Activated CD4-positive, alpha-beta T cell treated with anti-CD3 and anti-CD28 coated beads, Interleukin-2, amount 10 ng/mL, durations not matched to agents 24 days and 14 days (primary cell): ENCODE results near the gene HSPA14. TPM values are rescaled to one million over a fixed set of nuclear protein-coding genes. Genes with fewer than 3 reads are reported as not detected.
"Not testable (repeated sequence)": the region's sequence is repeated elsewhere in the genome, so short reads cannot be mapped to it uniquely, and the experiment has no call there.

ENCODE experiments used
- DNase-seq: peaks from one replicate; pipeline ENCODE4 v3.0.0; 2022
- H3K27ac Mint-ChIP-seq: one replicate; pipeline ENCODE4 v1.8.0; 2022; ENCODE audit warnings: mild to moderate bottlenecking, mixed read lengths
- H3K27me3 Mint-ChIP-seq: one replicate; pipeline ENCODE4 v1.8.0; 2022; ENCODE audit warnings: mixed read lengths
- H3K36me3 Mint-ChIP-seq: one replicate; pipeline ENCODE4 v1.8.0; 2022; ENCODE audit warnings: low read depth, mild to moderate bottlenecking, mixed read lengths
- H3K4me1 Mint-ChIP-seq: one replicate; pipeline ENCODE4 v1.8.0; 2021; ENCODE audit warnings: mixed read lengths
- H3K4me3 Mint-ChIP-seq: one replicate; pipeline ENCODE4 v1.8.0; 2022; ENCODE audit warnings: mild to moderate bottlenecking, moderate library complexity, mixed read lengths
- H3K9me3 Mint-ChIP-seq: one replicate; pipeline ENCODE4 v1.8.0; 2021; ENCODE audit warnings: mixed read lengths
- intact Hi-C: fragments of 100-400 bp; cut with micrococcal nuclease; formaldehyde crosslinking; loops from one replicate; pipeline ENCODE4 v1.15.1; 2023
- total RNA-seq: library from RNA; stranded (reverse); gene quantifications from 2 replicates; pipeline ENCODE4 v1.2.3, GENCODE V29; 2022

HSPA14 gene
- total RNA-seq, 1 donor from 2014 or later = 42.0 TPM

DNA sequence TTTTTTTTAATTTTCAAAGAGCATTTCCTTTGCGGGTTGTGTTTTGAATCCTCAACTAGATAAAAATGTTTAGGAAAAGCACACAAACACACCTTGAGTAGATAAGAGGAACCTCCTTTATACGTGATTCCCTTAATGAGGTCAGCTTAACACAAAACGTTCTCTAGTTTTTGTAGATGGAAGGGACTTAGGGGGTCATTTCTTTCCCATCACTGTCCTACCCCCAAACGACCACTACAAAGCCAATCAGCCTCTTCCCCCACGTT, 41.8 kb downstream of the HSPA14 start:
- intact Hi-C loops = loop anchor here (2.0 to 10.0 kb wide), 3 partner anchors 233 to 1095 kb away; partner anchors contain the start of gene NMT2
- peaks cover 18% of the 10 kb centered on the region for H3K36me3 Mint-ChIP-seq
- no peak for DNase-seq
- no peaks in the 10 kb centered on the region for H3K9me3 Mint-ChIP-seq
- no peaks in the 10 kb centered on the region for H3K27me3 Mint-ChIP-seq
- H3K4me1 Mint-ChIP-seq = peaks cover 30% of the 10 kb centered on the region
- H3K4me3 Mint-ChIP-seq = peak overlapping the region; percentile 96
- peak overlapping the region; percentile 92 for H3K27ac Mint-ChIP-seq

DNA sequence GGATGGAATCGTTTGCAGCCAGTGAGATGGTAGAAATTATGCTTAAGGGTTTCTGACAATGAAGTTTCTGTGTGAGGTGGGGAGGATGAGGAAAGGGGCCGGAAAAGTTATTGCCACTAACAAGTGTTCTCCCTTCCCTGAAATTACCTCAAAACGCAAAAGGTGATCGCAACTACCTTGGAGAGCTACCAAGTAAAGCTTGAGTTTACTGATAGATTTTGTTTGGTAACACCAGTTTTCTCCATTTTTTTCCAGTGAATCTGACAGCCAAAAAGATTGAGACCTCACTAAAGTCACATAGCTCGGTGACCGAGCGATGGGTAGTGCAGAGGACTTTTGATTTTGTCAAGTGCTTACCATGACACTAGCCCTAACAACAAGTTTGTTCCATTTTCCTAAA, 42.1 kb downstream of the HSPA14 start:
- no peaks in the 10 kb centered on the region for H3K9me3 Mint-ChIP-seq
- intact Hi-C loops = no loop called here
- H3K4me1 Mint-ChIP-seq = peaks cover 30% of the 10 kb centered on the region
- no peaks in the 10 kb centered on the region for H3K27me3 Mint-ChIP-seq
- peak overlapping the region; percentile 92 for H3K27ac Mint-ChIP-seq
- peak overlapping the region; percentile 96 for H3K4me3 Mint-ChIP-seq
- H3K36me3 Mint-ChIP-seq = peaks cover 18% of the 10 kb centered on the region
- no peak for DNase-seq

DNA sequence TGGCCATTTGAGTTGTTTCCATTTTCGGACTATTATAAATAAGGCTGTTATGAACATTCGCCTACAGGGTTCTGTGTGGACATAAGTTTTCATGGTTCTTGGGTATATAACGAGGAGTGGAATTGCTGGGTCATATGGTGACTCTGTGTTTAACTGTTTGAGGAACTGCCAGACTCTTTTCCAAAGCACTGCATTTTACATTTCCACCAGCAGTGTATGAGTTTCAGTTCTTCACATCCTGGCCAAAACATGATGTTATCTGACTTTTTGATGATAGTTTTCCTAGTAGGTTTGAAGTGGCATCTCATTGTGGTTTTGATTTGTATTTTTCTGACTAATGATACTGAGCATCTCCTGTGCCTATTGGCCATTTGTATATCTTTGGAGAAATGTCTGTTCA, 46.0 kb downstream of the HSPA14 start:
- no peak for DNase-seq
- peaks cover 23% of the 10 kb centered on the region for H3K4me1 Mint-ChIP-seq
- no peaks in the 10 kb centered on the region for H3K9me3 Mint-ChIP-seq
- no peak overlapping the region for H3K27ac Mint-ChIP-seq
- intact Hi-C loops = no loop called here
- no peak overlapping the region for H3K4me3 Mint-ChIP-seq
- no peaks in the 10 kb centered on the region for H3K27me3 Mint-ChIP-seq
- peaks cover 15% of the 10 kb centered on the region for H3K36me3 Mint-ChIP-seq

DNA sequence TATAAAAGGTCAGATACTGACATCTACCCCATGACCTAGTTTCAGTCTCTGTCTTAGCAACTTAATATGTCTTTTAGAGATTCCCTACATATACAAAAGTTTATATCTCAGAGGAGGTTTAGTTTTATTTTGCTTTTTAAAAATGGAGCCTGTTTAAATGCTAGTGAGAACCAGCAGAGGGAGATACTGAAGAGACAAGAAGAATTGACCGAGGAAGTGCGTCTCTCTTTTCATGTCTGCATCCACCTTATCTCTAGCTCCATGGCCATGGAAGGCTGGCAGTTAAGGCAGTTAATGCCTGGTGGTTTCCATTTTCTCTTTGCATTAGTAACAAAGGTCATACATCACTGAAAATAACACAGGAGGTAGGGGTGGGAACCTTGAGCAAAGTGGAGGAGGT, 51.2 kb downstream of the HSPA14 start:
- intact Hi-C loops = no loop called here
- peak overlapping the region; percentile 7 for H3K4me3 Mint-ChIP-seq
- no peak for DNase-seq
- no peaks in the 10 kb centered on the region for H3K27me3 Mint-ChIP-seq
- H3K36me3 Mint-ChIP-seq = peaks cover 17% of the 10 kb centered on the region
- H3K27ac Mint-ChIP-seq = peak overlapping the region; percentile 63
- no peaks in the 10 kb centered on the region for H3K9me3 Mint-ChIP-seq
- H3K4me1 Mint-ChIP-seq = peaks cover 20% of the 10 kb centered on the region

DNA sequence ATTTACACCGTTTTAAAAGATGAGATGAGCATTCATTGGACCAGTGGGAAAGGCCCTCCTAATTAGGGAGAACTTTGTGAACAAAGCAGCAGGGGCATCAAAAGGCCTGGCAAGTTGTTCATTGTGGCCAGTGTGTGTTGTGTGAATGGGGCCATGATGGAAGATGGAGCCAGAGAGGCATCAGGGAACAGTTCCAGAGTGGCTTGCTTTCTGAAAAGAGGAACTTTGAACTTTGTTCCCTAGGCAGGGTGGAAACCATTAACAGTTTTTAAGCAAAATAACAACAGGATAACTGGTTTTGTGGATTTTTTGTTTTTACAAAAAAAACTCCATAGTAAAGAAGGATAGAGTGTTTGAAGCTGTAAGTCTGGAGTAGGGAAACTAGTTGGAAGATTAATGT, 53.0 kb downstream of the HSPA14 start:
- H3K4me3 Mint-ChIP-seq = no peak overlapping the region
- H3K4me1 Mint-ChIP-seq = peaks cover 20% of the 10 kb centered on the region
- no peaks in the 10 kb centered on the region for H3K27me3 Mint-ChIP-seq
- H3K9me3 Mint-ChIP-seq = no peaks in the 10 kb centered on the region
- H3K27ac Mint-ChIP-seq = peak overlapping the region; percentile 21
- intact Hi-C loops = no loop called here
- no peak for DNase-seq
- H3K36me3 Mint-ChIP-seq = peaks cover 21% of the 10 kb centered on the region

DNA sequence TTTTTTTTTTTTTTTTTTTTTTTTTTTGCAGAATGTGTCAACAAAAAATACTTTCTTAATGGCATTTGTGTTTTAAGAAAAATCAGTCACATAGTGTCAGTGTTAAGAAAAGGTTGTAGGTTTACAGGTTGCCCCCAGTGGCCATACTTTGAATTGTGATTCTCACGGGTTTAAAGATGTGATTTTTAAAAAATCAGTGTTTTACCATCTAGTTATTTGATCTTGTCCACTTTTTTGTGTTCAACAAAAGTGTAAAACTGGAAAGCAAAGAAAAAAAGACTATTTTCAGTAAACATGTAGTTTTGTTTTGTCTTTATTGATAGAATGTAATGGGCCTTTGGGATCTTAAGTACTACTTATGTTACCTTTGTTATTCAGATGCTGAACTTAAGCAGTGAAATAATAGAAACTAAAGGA, 66.2 kb downstream of the HSPA14 start:
- H3K27ac Mint-ChIP-seq = no peak overlapping the region
- peaks cover 6% of the 10 kb centered on the region for H3K4me1 Mint-ChIP-seq
- H3K9me3 Mint-ChIP-seq = peaks cover 3% of the 10 kb centered on the region
- DNase-seq = peak; percentile 76
- peaks cover 54% of the 10 kb centered on the region for H3K36me3 Mint-ChIP-seq
- no peaks in the 10 kb centered on the region for H3K27me3 Mint-ChIP-seq
- H3K4me3 Mint-ChIP-seq = no peak overlapping the region
- intact Hi-C loops = loop anchor here (10.0 kb wide), 1 partner anchor 410 kb away; no protein-coding TSS in a partner anchor

DNA sequence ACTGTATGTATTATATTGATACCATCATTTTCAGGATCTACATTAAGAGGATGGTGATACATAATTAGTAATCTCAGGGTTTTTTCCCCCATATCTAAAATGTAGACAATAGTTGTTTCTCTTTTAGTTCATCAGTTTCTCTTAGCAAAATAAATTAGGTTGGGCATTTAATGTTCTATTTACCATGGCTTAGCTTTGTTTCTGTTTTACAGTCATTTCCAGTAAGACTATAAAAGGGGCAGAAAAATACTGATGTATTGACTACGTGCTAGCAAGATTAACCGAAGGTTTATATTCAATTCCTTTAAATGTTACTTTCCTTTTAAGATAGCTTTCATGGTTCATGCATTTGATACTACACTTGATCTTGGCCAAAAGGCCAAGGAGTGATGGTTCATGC, 66.8 kb downstream of the HSPA14 start:
- intact Hi-C loops = loop anchor here (10.0 kb wide), 1 partner anchor 410 kb away; no protein-coding TSS in a partner anchor
- Mint-ChIP-seq H3K27ac (no peak overlapping the region), H3K4me3 (no peak overlapping the region), H3K27me3 (no peaks in the 10 kb centered on the region), H3K9me3 (peaks cover 3% of the 10 kb centered on the region), H3K4me1 (peaks cover 6% of the 10 kb centered on the region), H3K36me3 (peaks cover 52% of the 10 kb centered on the region)
- DNase-seq = no peak

DNA sequence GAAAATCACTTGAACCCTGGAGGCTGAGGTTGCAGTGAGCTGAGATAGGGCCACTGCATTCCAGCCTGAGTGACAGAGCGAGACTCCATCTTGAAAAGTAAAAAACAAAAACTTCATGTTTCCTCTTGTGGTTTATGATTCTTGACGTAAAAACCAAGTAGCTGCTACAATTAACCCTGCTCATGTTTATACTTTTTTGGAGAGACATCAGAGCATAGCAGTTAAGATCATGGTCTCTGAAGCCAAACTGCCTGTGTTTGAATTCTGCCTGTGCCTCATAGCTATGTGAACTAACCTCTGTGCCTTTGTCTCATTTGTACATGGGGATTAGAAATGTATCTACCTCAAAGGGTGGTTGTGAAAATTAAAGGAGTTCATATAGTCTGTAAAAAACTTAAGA, 67.8 kb downstream of the HSPA14 start:
- intact Hi-C loops = loop anchor here (10.0 kb wide), 1 partner anchor 411 kb away; no protein-coding TSS in a partner anchor
- H3K27ac Mint-ChIP-seq = no peak overlapping the region
- no peak for DNase-seq
- no peak overlapping the region for H3K4me3 Mint-ChIP-seq
- peaks cover 3% of the 10 kb centered on the region for H3K9me3 Mint-ChIP-seq
- H3K4me1 Mint-ChIP-seq = peaks cover 6% of the 10 kb centered on the region
- peaks cover 60% of the 10 kb centered on the region for H3K36me3 Mint-ChIP-seq
- H3K27me3 Mint-ChIP-seq = no peaks in the 10 kb centered on the region

DNA sequence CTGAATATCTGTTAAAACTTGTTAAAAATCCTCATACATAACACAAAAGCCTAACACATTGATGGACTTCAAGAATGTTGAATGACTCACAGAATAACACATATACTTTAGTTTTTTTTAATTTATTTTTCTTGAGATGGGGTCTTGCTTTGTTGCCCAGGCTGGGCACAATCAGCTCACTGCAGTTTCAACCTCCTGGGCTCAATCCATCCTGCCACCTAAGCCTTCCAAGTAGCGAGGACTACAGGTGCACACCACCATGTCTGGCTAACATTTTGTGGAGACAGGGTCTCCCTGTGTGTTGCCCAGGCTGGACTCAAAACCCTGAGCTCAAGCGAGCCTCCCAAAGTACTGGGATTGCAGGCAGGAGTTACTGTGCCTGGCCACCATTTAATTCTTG, 68.7 kb downstream of the HSPA14 start:
- no peak overlapping the region for H3K27ac Mint-ChIP-seq
- DNase-seq = no peak
- intact Hi-C loops = loop anchor here (10.0 kb wide), 1 partner anchor 412 kb away; no protein-coding TSS in a partner anchor
- H3K9me3 Mint-ChIP-seq = peaks cover 9% of the 10 kb centered on the region
- H3K27me3 Mint-ChIP-seq = no peaks in the 10 kb centered on the region
- H3K4me3 Mint-ChIP-seq = no peak overlapping the region
- H3K4me1 Mint-ChIP-seq = peaks cover 11% of the 10 kb centered on the region
- H3K36me3 Mint-ChIP-seq = peaks cover 66% of the 10 kb centered on the region

DNA sequence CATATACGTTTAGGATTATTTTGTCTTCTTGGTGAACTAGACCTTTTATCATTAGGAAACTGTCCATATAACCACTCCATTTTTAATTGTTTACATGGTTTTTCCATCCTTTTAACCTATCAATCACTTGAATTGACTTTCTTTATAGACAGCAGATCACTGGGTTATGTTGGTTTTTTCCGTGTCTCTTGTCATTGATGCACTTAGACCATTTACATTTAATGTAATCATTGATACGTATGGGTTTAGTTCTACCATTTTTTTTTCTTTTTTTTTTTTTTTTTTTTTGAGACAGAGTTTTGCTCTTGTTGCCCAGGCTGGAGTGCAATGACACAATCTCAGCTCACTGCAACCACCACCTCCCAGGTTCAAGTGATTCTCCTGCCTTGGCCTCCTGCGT, 69.5 kb downstream of the HSPA14 start:
- not testable (repeated sequence) for H3K27me3 Mint-ChIP-seq, H3K9me3 Mint-ChIP-seq, H3K4me3 Mint-ChIP-seq, H3K27ac Mint-ChIP-seq, DNase-seq
- intact Hi-C loops = loop anchor here (10.0 kb wide), 1 partner anchor 413 kb away; no protein-coding TSS in a partner anchor
- Mint-ChIP-seq H3K36me3 (peaks cover 71% of the 10 kb centered on the region), H3K4me1 (peaks cover 11% of the 10 kb centered on the region)

DNA sequence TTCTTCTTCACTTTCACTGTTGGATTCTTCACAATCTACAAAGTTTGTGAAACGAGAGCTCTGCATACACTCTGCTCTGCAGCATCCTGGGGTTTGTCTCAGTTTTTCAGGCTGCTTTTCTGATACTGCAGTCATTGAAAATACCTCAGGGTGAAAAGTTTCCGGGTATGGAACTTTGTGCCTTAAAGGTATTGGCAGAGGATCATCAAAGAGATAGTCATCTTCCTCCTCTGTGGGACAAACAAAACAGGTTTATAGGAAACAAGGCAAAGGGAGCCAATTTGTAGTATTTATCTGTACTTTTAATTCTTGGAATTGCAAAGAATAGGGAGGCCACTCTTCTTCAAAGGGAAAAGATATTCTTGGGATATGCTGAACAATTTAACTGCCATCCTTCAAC, 71.0 kb downstream of the HSPA14 start:
- H3K27ac Mint-ChIP-seq = no peak overlapping the region
- no peak overlapping the region for H3K4me3 Mint-ChIP-seq
- H3K4me1 Mint-ChIP-seq = peaks cover 11% of the 10 kb centered on the region
- H3K9me3 Mint-ChIP-seq = peaks cover 9% of the 10 kb centered on the region
- intact Hi-C loops = loop anchor here (10.0 kb wide), 1 partner anchor 414 kb away; no protein-coding TSS in a partner anchor
- DNase-seq = no peak
- H3K27me3 Mint-ChIP-seq = no peaks in the 10 kb centered on the region
- H3K36me3 Mint-ChIP-seq = peaks cover 81% of the 10 kb centered on the region

DNA sequence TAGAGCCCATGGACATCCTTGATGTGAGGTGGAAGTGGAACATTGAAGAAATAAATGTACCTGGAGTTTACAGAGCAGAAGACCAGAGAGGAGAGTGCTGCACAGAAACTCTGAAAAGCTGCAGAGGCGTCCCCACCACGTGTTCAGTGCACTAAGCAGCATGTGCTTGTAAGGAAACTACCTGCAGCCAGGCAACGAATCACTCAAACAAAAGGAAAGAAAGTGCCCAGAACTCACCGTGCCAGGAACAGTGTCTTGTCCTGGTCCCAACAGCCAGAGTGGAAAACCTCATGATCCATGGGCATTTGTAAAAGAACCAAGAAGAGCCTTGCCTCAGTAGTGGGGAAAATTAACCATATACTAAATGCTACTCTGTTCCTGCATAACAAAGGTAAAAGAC, 72.8 kb downstream of the HSPA14 start:
- intact Hi-C loops = no loop called here
- Mint-ChIP-seq H3K27ac (peak overlapping the region; percentile 63), H3K9me3 (peaks cover 18% of the 10 kb centered on the region), H3K4me3 (no peak overlapping the region), H3K4me1 (peaks cover 16% of the 10 kb centered on the region), H3K27me3 (no peaks in the 10 kb centered on the region), H3K36me3 (peaks cover 88% of the 10 kb centered on the region)
- DNase-seq = no peak

DNA sequence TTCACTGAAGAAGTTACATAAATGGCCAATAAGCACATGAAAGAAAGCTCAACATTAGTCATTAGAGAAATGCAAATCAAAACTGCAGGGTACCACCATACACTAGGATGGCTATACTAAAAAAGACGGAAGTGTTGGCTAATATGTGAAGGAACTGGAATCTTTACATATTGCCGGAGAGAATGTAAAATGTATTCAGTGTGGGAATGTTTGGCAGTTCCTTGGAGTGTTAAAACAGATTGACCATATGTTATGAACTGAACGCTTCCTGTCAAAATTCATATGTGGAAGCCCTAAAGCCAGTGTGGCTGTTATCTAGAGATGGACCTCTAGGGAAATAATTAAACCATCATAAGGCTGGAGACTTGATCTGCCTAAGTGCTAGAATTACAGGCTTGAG, 73.7 kb downstream of the HSPA14 start:
- Mint-ChIP-seq H3K4me3 (no peak overlapping the region), H3K27ac (no peak overlapping the region), H3K4me1 (peaks cover 16% of the 10 kb centered on the region), H3K9me3 (peaks cover 23% of the 10 kb centered on the region), H3K27me3 (no peaks in the 10 kb centered on the region), H3K36me3 (peaks cover 92% of the 10 kb centered on the region)
- intact Hi-C loops = no loop called here
- DNase-seq = no peak

DNA sequence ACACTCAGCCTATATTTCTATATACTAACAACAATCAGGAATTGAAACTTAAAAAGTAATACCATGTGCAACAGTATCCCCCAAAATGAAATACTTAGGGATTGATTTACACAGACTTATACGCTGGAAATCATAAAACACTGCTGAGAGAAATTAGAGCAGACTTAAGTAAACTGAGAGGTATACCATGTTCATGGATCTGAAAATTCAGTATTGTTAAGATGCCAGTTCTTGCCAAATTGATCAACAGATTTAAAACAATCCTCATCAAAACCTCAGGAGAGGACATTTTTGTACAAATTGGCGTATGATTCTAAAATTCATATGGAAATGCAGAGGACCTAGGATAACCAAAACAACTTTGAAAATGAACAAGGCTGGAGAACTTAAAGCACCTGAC, 78.5 kb downstream of the HSPA14 start:
- H3K27me3 Mint-ChIP-seq = no peaks in the 10 kb centered on the region
- DNase-seq = no peak
- peaks cover 94% of the 10 kb centered on the region for H3K36me3 Mint-ChIP-seq
- intact Hi-C loops = loop anchor here (5.0 kb wide), 1 partner anchor 36 kb away; the partner anchor contains the start of gene DCLRE1C
- H3K9me3 Mint-ChIP-seq = peaks cover 29% of the 10 kb centered on the region
- no peak overlapping the region for H3K4me3 Mint-ChIP-seq
- no peak overlapping the region for H3K27ac Mint-ChIP-seq
- peaks cover 21% of the 10 kb centered on the region for H3K4me1 Mint-ChIP-seq

DNA sequence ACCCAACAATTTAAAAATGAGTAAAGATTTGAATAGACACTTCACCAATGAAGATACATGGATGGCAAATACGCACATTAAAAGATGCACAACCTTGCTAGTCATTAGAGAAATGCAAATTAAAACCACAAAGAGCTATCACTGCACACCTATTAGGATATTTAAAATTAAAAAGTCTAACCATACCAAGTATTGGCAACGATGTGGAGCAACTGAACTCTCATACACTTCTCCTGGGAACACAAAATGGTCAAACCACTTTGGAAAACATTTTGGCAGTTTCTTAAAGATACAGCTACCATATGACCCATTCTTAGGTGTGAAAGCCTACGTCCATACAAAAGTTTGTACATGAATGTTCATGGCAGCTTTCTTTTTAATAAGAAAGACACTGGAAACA, 79.7 kb downstream of the HSPA14 start:
- Mint-ChIP-seq H3K4me3 (no peak overlapping the region), H3K27me3 (no peaks in the 10 kb centered on the region), H3K4me1 (peaks cover 20% of the 10 kb centered on the region), H3K27ac (no peak overlapping the region), H3K36me3 (peaks cover 95% of the 10 kb centered on the region), H3K9me3 (peaks cover 27% of the 10 kb centered on the region)
- intact Hi-C loops = loop anchor here (5.0 kb wide), 1 partner anchor 34 kb away; the partner anchor contains the start of gene DCLRE1C
- DNase-seq = no peak
